ENCODE measurements around the gene TRIP11. TPM values are rescaled to one million over a fixed set of nuclear protein-coding genes. Genes with fewer than 3 reads are reported as not detected.

TRIP11 gene
- total RNA-seq, 4 donors from 2014 or later = 35.5 to 45.1 (median 41.7) TPM

DNA sequence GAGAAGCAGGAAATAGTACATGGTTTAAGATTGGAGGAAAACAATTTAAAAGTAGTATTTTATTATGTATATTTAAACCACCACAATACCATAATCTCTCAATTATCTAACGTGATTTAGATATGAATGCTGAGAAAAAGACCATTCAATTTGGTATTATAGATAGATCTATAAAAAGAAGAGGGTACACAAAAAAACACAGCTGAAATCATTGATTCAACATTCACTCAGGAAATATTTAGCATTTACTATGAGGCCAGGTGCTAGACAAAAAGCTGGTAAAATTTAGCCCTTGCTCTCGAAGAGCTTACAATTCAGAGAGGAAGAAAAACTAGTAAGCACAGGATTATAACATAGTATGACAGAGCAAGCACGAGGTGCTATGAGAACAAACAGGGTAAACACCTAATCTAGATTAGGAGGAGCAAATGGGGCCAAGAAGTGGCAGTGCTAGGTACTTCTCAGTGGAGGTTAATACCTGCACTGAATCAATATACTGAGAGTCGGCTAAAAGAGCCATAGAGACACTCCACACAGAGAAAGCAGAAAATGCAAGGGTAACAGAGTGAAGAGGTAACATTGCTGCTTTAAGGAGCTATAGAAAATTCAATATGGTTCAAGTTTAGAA, 27.6 kb downstream of the TRIP11 start:
- no peaks in the 10 kb centered on the region for H3K4me1 ChIP-seq
- no peak overlapping the region for H3K4me3 ChIP-seq (replicated peaks in 1 of 3)
- no peak for DNase-seq
- intact Hi-C loops (cut with DNase I) = no loop called here
- H3K36me3 ChIP-seq = peaks cover 28 to 36% of the 10 kb centered on the region in 2 donors
- no peaks in the 10 kb centered on the region for H3K27me3 ChIP-seq
- H3K9me3 ChIP-seq = no peaks in the 10 kb centered on the region
- H3K27ac ChIP-seq = no peak overlapping the region
- 77 to 80% methylated on average over 4 of the region's 4 CpGs for WGBS, 2 donors
- no peak for TF ChIP-seq POLR2A (IDR thresholded peaks at IDR 0.05)
- TF ChIP-seq, protein P1, sequence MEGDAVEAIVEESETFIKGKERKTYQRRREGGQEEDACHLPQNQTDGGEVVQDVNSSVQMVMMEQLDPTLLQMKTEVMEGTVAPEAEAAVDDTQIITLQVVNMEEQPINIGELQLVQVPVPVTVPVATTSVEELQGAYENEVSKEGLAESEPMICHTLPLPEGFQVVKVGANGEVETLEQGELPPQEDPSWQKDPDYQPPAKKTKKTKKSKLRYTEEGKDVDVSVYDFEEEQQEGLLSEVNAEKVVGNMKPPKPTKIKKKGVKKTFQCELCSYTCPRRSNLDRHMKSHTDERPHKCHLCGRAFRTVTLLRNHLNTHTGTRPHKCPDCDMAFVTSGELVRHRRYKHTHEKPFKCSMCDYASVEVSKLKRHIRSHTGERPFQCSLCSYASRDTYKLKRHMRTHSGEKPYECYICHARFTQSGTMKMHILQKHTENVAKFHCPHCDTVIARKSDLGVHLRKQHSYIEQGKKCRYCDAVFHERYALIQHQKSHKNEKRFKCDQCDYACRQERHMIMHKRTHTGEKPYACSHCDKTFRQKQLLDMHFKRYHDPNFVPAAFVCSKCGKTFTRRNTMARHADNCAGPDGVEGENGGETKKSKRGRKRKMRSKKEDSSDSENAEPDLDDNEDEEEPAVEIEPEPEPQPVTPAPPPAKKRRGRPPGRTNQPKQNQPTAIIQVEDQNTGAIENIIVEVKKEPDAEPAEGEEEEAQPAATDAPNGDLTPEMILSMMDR (IDR thresholded peaks at IDR 0.05) = no peak

DNA sequence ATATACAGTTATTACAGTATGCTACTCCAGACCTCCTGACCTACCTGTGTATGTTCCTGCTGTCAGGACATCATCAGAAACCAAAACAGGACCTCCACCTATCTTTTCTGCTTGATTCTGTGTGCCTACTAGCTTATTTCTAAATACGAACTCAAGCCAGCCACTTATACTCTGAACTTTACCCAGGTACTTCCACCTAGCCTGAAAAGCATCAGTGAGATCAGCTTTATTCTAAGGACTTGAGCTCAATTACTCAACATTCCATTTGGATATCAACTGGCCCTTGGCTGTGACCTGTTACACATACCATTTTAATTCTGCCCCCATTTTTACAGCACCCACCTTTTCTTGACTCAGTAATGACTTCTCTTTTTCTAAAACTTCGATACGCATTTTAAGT, 29.2 kb downstream of the TRIP11 start:
- H3K27ac ChIP-seq = no peak overlapping the region
- no peak overlapping the region for H3K4me3 ChIP-seq (replicated peaks in 1 of 3)
- DNase-seq = no peak
- 98 to 99% methylated on average over 3 of the region's 3 CpGs for WGBS, 2 donors
- intact Hi-C loops (cut with DNase I) = no loop called here
- no peaks in the 10 kb centered on the region for H3K9me3 ChIP-seq
- TF ChIP-seq POLR2A (IDR thresholded peaks at IDR 0.05) = no peak
- TF ChIP-seq, protein P1 (IDR thresholded peaks at IDR 0.05) = no peak
- no peaks in the 10 kb centered on the region for H3K27me3 ChIP-seq
- no peaks in the 10 kb centered on the region for H3K4me1 ChIP-seq
- peaks cover 27 to 32% of the 10 kb centered on the region in 2 donors for H3K36me3 ChIP-seq

DNA sequence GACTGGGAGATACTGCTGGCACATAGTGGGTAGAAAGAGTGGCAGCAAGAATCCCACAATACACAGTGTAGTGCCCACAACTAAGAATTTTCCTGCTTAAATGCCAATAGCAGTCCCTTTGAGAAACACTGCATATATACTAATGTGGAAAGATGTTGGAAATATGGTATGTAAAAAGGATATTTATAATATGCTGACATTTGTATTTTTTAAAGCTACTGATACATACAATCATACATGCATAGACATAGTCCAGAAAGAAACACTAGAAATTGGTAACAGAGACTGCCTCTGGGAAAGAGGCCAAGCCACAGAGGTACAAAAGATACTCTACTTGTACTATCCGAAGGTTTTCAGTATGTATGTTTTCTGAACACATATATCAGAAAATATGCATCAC, 30.3 kb downstream of the TRIP11 start:
- no peak for DNase-seq
- Histone ChIP-seq H3K4me1 (no peaks in the 10 kb centered on the region), H3K36me3 (peaks cover 22 to 30% of the 10 kb centered on the region in 2 donors), H3K27ac (no peak overlapping the region), H3K9me3 (no peaks in the 10 kb centered on the region), H3K4me3 (replicated peaks in 1 of 3) (no peak overlapping the region), H3K27me3 (no peaks in the 10 kb centered on the region)
- WGBS, 2 donors = 75 to 77% methylated on average over 1 of the region's 1 CpG
- TF ChIP-seq, protein P1 (IDR thresholded peaks at IDR 0.05) = no peak
- no peak for TF ChIP-seq POLR2A (IDR thresholded peaks at IDR 0.05)
- intact Hi-C loops (cut with DNase I) = no loop called here

DNA sequence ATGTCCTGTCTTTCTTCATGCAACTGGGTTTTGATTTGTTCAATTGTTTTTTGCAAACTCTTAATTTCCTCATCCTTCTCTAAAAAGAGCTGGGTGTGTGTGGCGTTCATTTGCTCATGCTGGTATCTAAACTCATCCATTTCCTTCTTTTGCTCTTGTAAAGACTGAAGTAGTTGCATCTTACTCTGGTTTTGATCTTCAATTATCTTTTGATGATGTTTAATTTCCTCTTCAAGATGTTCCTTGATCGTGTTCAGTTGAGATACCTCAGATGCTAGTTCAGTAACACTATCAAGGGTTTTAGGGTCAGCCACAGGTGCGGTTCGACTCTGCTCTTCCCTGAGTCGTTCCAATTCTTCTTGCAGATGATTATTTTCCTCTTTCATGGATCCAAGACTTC, 34.8 kb downstream of the TRIP11 start:
- no peak for DNase-seq
- H3K4me1 ChIP-seq = no peaks in the 10 kb centered on the region
- intact Hi-C loops (cut with DNase I) = no loop called here
- H3K27ac ChIP-seq = no peak overlapping the region
- 99% methylated on average over 5 of the region's 5 CpGs for WGBS, 2 donors
- peaks cover 14 to 29% of the 10 kb centered on the region in 2 donors for H3K36me3 ChIP-seq
- H3K9me3 ChIP-seq = no peaks in the 10 kb centered on the region
- TF ChIP-seq, protein P1 (IDR thresholded peaks at IDR 0.05) = no peak
- TF ChIP-seq POLR2A (IDR thresholded peaks at IDR 0.05) = no peak
- H3K27me3 ChIP-seq = no peaks in the 10 kb centered on the region
- no peak overlapping the region for H3K4me3 ChIP-seq (replicated peaks in 1 of 3)

DNA sequence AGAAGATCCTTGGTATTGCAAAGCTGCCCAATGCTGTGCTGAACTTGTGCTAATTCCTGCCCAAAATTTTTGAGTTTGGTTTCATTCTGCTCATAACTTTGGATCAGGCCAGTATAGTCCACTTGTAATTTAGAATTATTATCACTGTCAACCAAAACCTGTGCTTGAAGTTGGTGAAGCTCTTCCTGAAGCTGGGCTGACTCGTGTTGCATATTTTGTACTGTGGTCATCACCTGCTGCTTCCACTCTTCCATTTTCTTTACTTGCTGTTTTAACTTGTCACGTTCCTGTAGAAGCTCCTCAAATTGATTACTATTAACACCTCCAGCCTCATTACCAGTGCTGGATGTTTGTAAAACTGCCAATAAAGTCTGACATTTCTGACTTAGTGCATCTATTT, 35.8 kb downstream of the TRIP11 start:
- no peaks in the 10 kb centered on the region for H3K9me3 ChIP-seq
- no peak overlapping the region for H3K27ac ChIP-seq
- 97 to 99% methylated on average over 2 of the region's 2 CpGs for WGBS, 2 donors
- no peak for DNase-seq
- peaks cover 14 to 31% of the 10 kb centered on the region in 2 donors for H3K36me3 ChIP-seq
- intact Hi-C loops (cut with DNase I) = no loop called here
- H3K4me1 ChIP-seq = no peaks in the 10 kb centered on the region
- H3K27me3 ChIP-seq = no peaks in the 10 kb centered on the region
- H3K4me3 ChIP-seq (replicated peaks in 1 of 3) = no peak overlapping the region
- TF ChIP-seq, protein P1 (IDR thresholded peaks at IDR 0.05) = no peak
- TF ChIP-seq POLR2A (IDR thresholded peaks at IDR 0.05) = no peak
